Ovary (tissue), 9 donors: ENCODE data around the gene GEMIN8. TPM values are rescaled to one million over a fixed set of nuclear protein-coding genes. Genes with fewer than 3 reads are reported as not detected.
A peak's percentile ranks its signal among the peaks of the same experiment; 100 is the strongest.

ENCODE experiments used
- DNase-seq, 5 donors: peaks; one replicate each; pipeline ENCODE4 v3.0.0-alpha.2; 2019 to 2020
- H3K27ac ChIP-seq, 2 donors: fragments of 200-600 bp; one replicate each; pipeline versions ENCODE4 v1.5.1 to v1.8.0; 2019 to 2022
- H3K27me3 ChIP-seq: fragments of 200-600 bp; one replicate; pipeline ENCODE4 v1.8.0; 2022
- H3K36me3 ChIP-seq: fragments of 200-600 bp; sonication (generic); one replicate; pipeline ENCODE4 v1.5.1; 2019
- H3K4me1 ChIP-seq: one replicate; pipeline ENCODE4 v1.8.1; 2013; ENCODE audit warnings: mild to moderate bottlenecking, moderate library complexity; ENCODE audit not compliant: insufficient read depth
- H3K4me3 ChIP-seq: fragments of 200-600 bp; sonication (generic); one replicate; pipeline ENCODE4 v1.5.1; 2017
- H3K9me3 ChIP-seq, 2 donors: fragments of 200-600 bp in 1 of 2; sonication (generic) in 1 of 2; one replicate each; pipeline versions ENCODE4 v1.5.1 to v1.8.1; 2013 to 2019; ENCODE audit warnings: mild to moderate bottlenecking in 1 of 2, moderate library complexity in 1 of 2
- EP300 ChIP-seq: sonication (generic); formaldehyde crosslinking; IDR thresholded peaks from one replicate; pipeline ENCODE4 v1.6.1; 2017; ENCODE audit warnings: antibody characterized with exemption
- POLR2A ChIP-seq: fragments of 450-650 bp; IDR thresholded peaks from one replicate; pipeline ENCODE4 v1.6.1; 2017; ENCODE audit warnings: antibody characterized with exemption, mild to moderate bottlenecking, moderate library complexity
- WGBS, 3 donors: extraction: QIAGEN DNeasy Blood & Tissue Kit in 1 of 3; methylation state at CpG; one replicate each; pipeline versions ENCODE4 v1.1.5 to v1.1.7; 2013 to 2017; 5-methylcytosine and 5-hydroxymethylcytosine counted together
- intact Hi-C, 4 donors: fragments of 100-400 bp; cut with DNase I; formaldehyde crosslinking; loops; one replicate each; pipeline versions ENCODE4 v1.11.0 to v1.15.1; 2022 to 2023
- polyA plus RNA-seq, 2 donors: library from polyadenylated mRNA; stranded (reverse); fragments of 200-250 nt in 1 of 2; fragments of 350-450 nt in 1 of 2; fragmentation: Illumina TruSeq in 1 of 2; extraction: RNeasy Lipid Tissue Mini Kit (QIAGEN cat#74804) in 1 of 2; gene quantifications; one replicate each; pipeline ENCODE4 v1.2.3, GENCODE V29; 2013 to 2014
- total RNA-seq, 7 donors: library from RNA; depleted of rRNA in 2 of 7; stranded (reverse); fragments of >200 nt in 2 of 7; fragmentation: NEBNext Ultra II Directional in 3 of 7; extraction: Animal tissue kit (Norgen Biotek cat#: 25700) in 3 of 7; gene quantifications; one replicate each; pipeline versions ENCODE4 v1.1.0 to v1.2.4, GENCODE V29; 2016 to 2023
- TF ChIP-seq, protein P1 (sequence below), 3 donors: fragments of 450-650 bp in 2 of 3; fragments of 200-600 bp in 1 of 3; IDR thresholded peaks; one replicate each; pipeline versions ENCODE4 v1.5.1 to v1.8.0; 2016 to 2022; ENCODE audit warnings: antibody characterized with exemption in 3 of 3, mild to moderate bottlenecking in 1 of 3
- donor health status: DM: no; HTN: no; CAD: no; lungs with moderate emphysema.
- donor health status: DM: no; HTN: no; CAD: no.
- donor health status: Bipolar disorder and iron deficiency.
- donor health status: DM: yes; HTN: yes; CAD: no.
- donor health status: DM: no; HTN: no; CAD: no.
- donor health status: DM: yes; HTN: yes; CAD: no.

Gene GEMIN8
- total and polyA plus RNA-seq, 9 donors, result 18.0 to 37.1 (median 23.6) TPM

DNA sequence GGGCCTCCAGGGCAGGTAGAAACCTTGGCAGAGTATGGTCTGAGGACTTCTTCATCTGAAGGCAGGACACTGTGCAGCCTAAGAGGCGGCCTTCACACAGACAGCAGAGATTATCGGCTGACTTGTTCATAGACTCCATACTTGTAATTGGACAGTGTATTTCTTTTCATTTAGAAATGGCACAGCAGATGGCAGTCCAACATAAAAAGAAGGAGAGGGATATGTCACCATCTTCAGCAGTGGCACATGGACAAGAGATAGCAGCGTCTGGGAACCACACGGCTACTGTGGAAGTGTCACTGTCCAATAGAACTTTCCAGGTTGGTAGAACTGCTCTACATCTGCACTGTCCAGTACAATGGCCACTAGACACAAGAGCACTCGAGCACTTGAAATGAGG is 21.7 kb upstream of the GEMIN8 start:
- Histone ChIP-seq H3K27ac (no peak overlapping the region), H3K27me3 (no peaks in the 10 kb centered on the region), H3K4me1 (no peaks in the 10 kb centered on the region), H3K4me3 (no peak overlapping the region), H3K9me3 (no peaks in the 10 kb centered on the region), H3K36me3 (no peaks in the 10 kb centered on the region)
- no peak for DNase-seq
- TF ChIP-seq POLR2A, result no peak
- no peak for TF ChIP-seq EP300
- TF ChIP-seq, protein P1, sequence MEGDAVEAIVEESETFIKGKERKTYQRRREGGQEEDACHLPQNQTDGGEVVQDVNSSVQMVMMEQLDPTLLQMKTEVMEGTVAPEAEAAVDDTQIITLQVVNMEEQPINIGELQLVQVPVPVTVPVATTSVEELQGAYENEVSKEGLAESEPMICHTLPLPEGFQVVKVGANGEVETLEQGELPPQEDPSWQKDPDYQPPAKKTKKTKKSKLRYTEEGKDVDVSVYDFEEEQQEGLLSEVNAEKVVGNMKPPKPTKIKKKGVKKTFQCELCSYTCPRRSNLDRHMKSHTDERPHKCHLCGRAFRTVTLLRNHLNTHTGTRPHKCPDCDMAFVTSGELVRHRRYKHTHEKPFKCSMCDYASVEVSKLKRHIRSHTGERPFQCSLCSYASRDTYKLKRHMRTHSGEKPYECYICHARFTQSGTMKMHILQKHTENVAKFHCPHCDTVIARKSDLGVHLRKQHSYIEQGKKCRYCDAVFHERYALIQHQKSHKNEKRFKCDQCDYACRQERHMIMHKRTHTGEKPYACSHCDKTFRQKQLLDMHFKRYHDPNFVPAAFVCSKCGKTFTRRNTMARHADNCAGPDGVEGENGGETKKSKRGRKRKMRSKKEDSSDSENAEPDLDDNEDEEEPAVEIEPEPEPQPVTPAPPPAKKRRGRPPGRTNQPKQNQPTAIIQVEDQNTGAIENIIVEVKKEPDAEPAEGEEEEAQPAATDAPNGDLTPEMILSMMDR (IDR thresholded peaks at IDR 0.05), result no peak
- intact Hi-C loops, result no loop called here
- 62 to 66% (median 65%) methylated on average over 5 of the region's 5 CpGs for WGBS, 3 donors

DNA sequence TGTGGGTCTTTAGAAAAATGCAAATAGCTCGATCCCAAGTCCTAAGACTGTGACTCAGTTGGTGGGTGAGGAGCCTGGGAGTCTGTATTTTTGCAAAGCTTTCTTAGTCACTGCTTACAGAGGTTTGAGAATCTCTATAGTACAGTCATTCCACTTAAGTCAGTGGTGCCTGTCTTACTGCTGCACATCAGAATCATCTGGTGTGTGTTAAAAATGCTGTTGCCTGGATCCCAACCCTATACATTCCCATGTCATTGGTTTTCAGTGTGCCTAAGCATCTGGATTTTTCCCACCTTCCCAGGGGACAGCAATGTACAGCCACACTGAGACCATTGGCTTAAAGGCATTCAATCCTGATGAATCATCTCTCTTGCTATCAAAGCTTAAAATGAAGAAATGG is 21.0 kb upstream of the GEMIN8 start:
- no peak overlapping the region for H3K27ac ChIP-seq
- no peaks in the 10 kb centered on the region for H3K36me3 ChIP-seq
- no peaks in the 10 kb centered on the region for H3K27me3 ChIP-seq
- WGBS, 3 donors, result 14 to 28% (median 19%) methylated on average over 1 of the region's 1 CpG
- intact Hi-C loops, result no loop called here
- no peaks in the 10 kb centered on the region for H3K9me3 ChIP-seq
- no peak overlapping the region for H3K4me3 ChIP-seq
- TF ChIP-seq, protein P1 (IDR thresholded peaks at IDR 0.05), result no peak
- TF ChIP-seq POLR2A, result no peak
- TF ChIP-seq EP300, result no peak
- no peak for DNase-seq
- H3K4me1 ChIP-seq, result no peaks in the 10 kb centered on the region

DNA sequence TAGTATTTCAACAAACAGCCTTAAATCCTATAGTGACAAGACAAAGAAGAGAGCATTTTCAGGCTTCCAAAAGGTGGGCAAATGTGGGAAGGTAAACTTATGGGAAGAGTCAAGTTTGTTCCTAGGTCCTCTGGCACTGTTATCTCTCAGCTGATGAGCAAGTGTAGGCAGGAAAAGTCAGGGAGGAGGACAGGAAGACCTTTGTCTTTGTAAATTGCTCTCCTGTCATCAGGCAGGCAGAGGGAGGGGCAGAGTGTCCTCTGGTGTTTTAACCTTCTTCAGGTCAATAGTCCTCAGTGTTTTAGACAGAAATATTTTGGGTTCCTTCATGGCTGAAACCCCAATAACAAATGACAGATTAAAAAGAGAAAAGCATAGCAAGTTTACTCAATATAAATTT is 13.5 kb upstream of the GEMIN8 start:
- no peaks in the 10 kb centered on the region for H3K9me3 ChIP-seq
- intact Hi-C loops, result no loop called here
- H3K36me3 ChIP-seq, result no peaks in the 10 kb centered on the region
- no peak for DNase-seq
- no peaks in the 10 kb centered on the region for H3K4me1 ChIP-seq
- H3K4me3 ChIP-seq, result no peak overlapping the region
- H3K27ac ChIP-seq, result no peak overlapping the region
- TF ChIP-seq POLR2A, result no peak
- no peak for TF ChIP-seq EP300
- TF ChIP-seq, protein P1 (IDR thresholded peaks at IDR 0.05), result no peak
- no peaks in the 10 kb centered on the region for H3K27me3 ChIP-seq

DNA sequence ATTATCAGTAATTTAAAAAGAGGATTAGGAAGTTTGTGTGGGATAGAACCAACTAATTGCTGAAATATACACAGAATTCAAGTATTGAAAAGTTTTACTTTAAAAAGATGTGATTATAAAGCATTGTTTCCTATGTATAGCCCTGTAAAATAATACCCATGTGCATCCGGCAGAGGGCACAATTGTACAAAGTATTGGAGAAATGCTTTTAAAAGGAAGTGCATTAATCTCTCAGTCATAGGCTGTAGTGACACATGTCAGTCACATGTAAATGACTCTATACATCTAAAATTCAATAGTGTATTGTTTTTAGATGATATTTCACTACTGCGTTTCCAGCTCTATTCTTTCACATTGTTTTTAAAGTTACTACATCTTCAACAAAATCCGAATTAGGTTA is 9.7 kb upstream of the GEMIN8 start:
- Histone ChIP-seq H3K4me3 (no peak overlapping the region), H3K27ac (no peak overlapping the region), H3K9me3 (no peaks in the 10 kb centered on the region), H3K27me3 (no peaks in the 10 kb centered on the region), H3K36me3 (no peaks in the 10 kb centered on the region), H3K4me1 (no peaks in the 10 kb centered on the region)
- intact Hi-C loops, result loop anchor here in 2 of 4 donors (10.0 kb wide), 2 partner anchors 275 to 535 kb away; no protein-coding TSS in a partner anchor
- 24 to 35% (median 30%) methylated on average over 3 of the region's 3 CpGs for WGBS, 3 donors
- TF ChIP-seq, protein P1 (IDR thresholded peaks at IDR 0.05), result peak in 2 of 3 donors; percentile 35 to 39
- TF ChIP-seq EP300, result no peak
- DNase-seq, result peak in 2 of 5 donors; percentile 28 to 42
